ENCODE results near the gene NDUFA13.

Gene NDUFA13

GRCh38 chr19:19528721-19529490, 12.9 kb downstream of the NDUFA13 start, which contains the start of gene YJEFN3:
Gene YJEFN3, plus strand, starts transcription at chr19:19528911. Its CDS starts 22 bp downstream, at chr19:19528933.
- H3K27me3 ChIP-seq (ENCODE audit: insufficient read depth, low read depth): no peaks in the 10 kb centered on the region
- no peak within 1 kb of the TSS for H3K4me2 ChIP-seq
- no peaks in the 10 kb centered on the region for H3K36me3 ChIP-seq (ENCODE audit: insufficient read depth)
- H3K27ac ChIP-seq: no peak within 1 kb of the TSS
- no peak within 1 kb of the TSS for H3K4me3 ChIP-seq (IDR thresholded peaks at IDR 0.05; ENCODE audit: insufficient read depth, low read depth, low read length)
- H4K20me1 ChIP-seq (ENCODE audit: insufficient read depth): no peaks in the 10 kb centered on the region
- H3K4me1 ChIP-seq (ENCODE audit: low read depth, poor library complexity, severe bottlenecking): no peaks in the 10 kb centered on the region
- H2AFZ ChIP-seq (ENCODE audit: low read depth): no peak within 1 kb of the TSS
- no peak within 1 kb of the TSS for H3K9ac ChIP-seq
- peaks cover 6% of the 10 kb centered on the region; the same call in 1 of the 2 replicates for H3K79me2 ChIP-seq (ENCODE audit: insufficient read depth, low read depth)
- no peak for TF ChIP-seq CTCF (conservative IDR thresholded peaks at IDR 0.05; ENCODE audit: low read depth, low read length)

- no peak overlapping the region for H3K27ac ChIP-seq
- no peak overlapping the region for H3K4me2 ChIP-seq
- TF ChIP-seq CTCF (conservative IDR thresholded peaks at IDR 0.05; ENCODE audit: low read depth, low read length): no peak
- no peak overlapping the region for H2AFZ ChIP-seq (ENCODE audit: low read depth)
- H4K20me1 ChIP-seq (ENCODE audit: insufficient read depth): no peaks in the 10 kb centered on the region
- no peaks in the 10 kb centered on the region for H3K4me1 ChIP-seq (ENCODE audit: low read depth, poor library complexity, severe bottlenecking)
- H3K9ac ChIP-seq: no peak overlapping the region
- no peak overlapping the region for H3K4me3 ChIP-seq (IDR thresholded peaks at IDR 0.05; ENCODE audit: insufficient read depth, low read depth, low read length)
- H3K27me3 ChIP-seq (ENCODE audit: insufficient read depth, low read depth): no peaks in the 10 kb centered on the region
- no peaks in the 10 kb centered on the region; the same call in 1 of the 2 replicates for H3K79me2 ChIP-seq (ENCODE audit: insufficient read depth, low read depth)
- H3K36me3 ChIP-seq (ENCODE audit: insufficient read depth): no peaks in the 10 kb centered on the region
These were observed 13.9 kb downstream of the NDUFA13 start for GRCh38 chr19:19529783-19530422.

GRCh38 chr19:19530423-19530804, 14.4 kb downstream of the NDUFA13 start:
- H3K4me2 ChIP-seq: no peak overlapping the region
- no peak overlapping the region for H2AFZ ChIP-seq (ENCODE audit: low read depth)
- H3K27me3 ChIP-seq (ENCODE audit: insufficient read depth, low read depth): no peaks in the 10 kb centered on the region
- H3K79me2 ChIP-seq (ENCODE audit: insufficient read depth, low read depth): no peaks in the 10 kb centered on the region
- H3K27ac ChIP-seq: no peak overlapping the region
- H4K20me1 ChIP-seq (ENCODE audit: insufficient read depth): no peaks in the 10 kb centered on the region
- no peak for TF ChIP-seq CTCF (conservative IDR thresholded peaks at IDR 0.05; ENCODE audit: low read depth, low read length)
- H3K4me1 ChIP-seq (ENCODE audit: low read depth, poor library complexity, severe bottlenecking): no peaks in the 10 kb centered on the region
- no peak overlapping the region for H3K9ac ChIP-seq
- H3K4me3 ChIP-seq (IDR thresholded peaks at IDR 0.05; ENCODE audit: insufficient read depth, low read depth, low read length): no peak overlapping the region
- H3K36me3 ChIP-seq (ENCODE audit: insufficient read depth): no peaks in the 10 kb centered on the region

- H3K27me3 ChIP-seq (ENCODE audit: insufficient read depth, low read depth): no peaks in the 10 kb centered on the region
These were observed 14.9 kb downstream of the NDUFA13 start for GRCh38 chr19:19530889-19531288.

More at GRCh38 chr19:19530889-19531288, 14.9 kb downstream of the NDUFA13 start:
- Histone ChIP-seq H3K36me3 (ENCODE audit: insufficient read depth) (no peaks in the 10 kb centered on the region), H3K9ac (no peak overlapping the region), H4K20me1 (ENCODE audit: insufficient read depth) (no peaks in the 10 kb centered on the region), H3K4me3 (IDR thresholded peaks at IDR 0.05; ENCODE audit: insufficient read depth, low read depth, low read length) (no peak overlapping the region), H3K79me2 (ENCODE audit: insufficient read depth, low read depth) (no peaks in the 10 kb centered on the region), H3K27ac (no peak overlapping the region), H3K4me2 (no peak overlapping the region), H2AFZ (ENCODE audit: low read depth) (no peak overlapping the region), H3K4me1 (ENCODE audit: low read depth, poor library complexity, severe bottlenecking) (no peaks in the 10 kb centered on the region)
- TF ChIP-seq CTCF (conservative IDR thresholded peaks at IDR 0.05; ENCODE audit: low read depth, low read length): no peak

All from KMS-11 (cell line).